Measurements from ENCODE around the gene OSBPL6.
"Not testable (repeated sequence)": the region's sequence is repeated elsewhere in the genome, so short reads cannot be mapped to it uniquely, and the experiment has no call there.

Gene OSBPL6

DNA sequence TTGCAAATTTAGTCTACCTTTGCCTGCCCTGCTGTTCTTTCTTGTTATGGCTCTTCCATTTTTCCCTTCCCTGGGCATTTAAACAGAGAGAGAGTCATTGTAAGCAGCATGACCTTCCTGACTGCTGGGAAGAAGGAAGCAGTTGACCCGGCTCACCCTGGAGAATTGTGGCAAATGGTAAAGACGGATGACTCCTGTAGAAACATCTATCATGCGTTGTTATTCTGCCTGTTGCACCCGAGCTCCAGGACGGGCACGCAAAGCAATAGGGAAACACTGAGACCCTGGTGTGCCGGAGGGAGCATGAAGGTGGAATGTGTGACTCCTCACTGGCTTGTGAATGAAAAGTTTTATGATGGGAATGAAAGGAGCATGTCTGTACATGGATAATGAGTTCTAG lies 113.3 kb downstream of the OSBPL6 start:
- no peak for DNase-seq

DNA sequence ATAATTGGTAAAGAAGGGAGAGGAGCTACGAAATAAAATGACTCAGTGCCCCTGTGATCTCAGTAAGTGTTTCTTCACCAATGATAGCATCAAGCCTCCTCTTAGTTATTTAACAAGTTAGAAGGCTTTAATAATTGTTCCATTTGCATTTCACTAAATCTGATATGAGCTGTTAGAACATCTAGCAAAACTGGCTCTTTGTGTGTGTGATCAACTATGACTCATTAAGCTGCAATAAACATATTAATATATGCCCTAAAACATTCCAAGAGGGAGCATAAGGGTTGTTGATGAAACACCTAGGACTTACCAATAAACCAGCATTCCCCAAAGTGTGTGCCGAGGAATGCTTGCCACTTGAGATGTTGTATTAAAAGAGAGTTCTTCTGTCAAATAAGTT lies 115.2 kb downstream of the OSBPL6 start:
- no peak for DNase-seq

GRCh38 chr2:178315078-178315477 lies 120.8 kb downstream of the OSBPL6 start:
- no peak for DNase-seq

- DNase-seq = no peak
These were observed 121.2 kb downstream of the OSBPL6 start for GRCh38 chr2:178315488-178315948.

- peak in 1 of 5 experiments; percentile 8 for DNase-seq
These were observed 123.5 kb downstream of the OSBPL6 start for GRCh38 chr2:178317811-178318210.

- no peak for DNase-seq
These were observed 125.8 kb downstream of the OSBPL6 start for GRCh38 chr2:178320011-178320585.

DNA sequence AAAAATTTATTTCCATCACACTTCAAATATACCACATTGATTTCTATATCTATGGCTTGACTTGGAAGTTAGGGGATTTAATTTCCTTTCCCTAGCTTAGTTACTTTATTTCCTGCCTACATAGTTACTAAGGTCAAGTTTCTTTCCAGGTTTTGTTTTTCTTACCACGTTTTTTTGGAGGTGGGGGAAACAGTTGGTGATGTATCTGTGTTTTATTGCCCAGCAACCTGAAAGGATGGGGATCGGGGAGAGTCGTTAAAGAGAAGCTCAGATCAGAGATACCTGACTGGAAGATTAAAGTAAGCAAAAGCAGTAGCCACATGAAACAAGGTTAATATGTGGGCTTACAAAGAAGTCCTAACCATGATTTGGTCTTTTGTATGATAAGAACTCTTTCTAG lies 127.8 kb downstream of the OSBPL6 start:
- DNase-seq = no peak

DNA sequence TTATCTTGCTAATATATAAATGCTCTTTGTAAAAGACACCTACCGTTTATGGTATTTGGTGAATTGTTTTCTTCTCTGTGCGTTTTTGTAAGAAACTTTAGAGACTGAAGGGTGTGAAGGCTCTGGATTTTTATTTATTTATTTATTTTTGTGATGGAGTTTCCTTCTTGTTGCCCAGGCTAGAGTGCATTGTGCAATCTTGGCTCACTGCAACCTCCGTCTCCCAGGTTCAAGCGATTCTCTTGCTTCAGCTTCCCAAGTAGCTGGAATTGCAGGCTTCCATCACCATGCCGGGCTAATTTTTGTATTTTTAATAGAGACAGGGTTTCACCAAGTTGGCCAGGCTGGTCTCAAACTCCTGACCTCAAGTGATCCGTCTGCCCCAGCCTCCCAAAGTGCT lies 129.0 kb downstream of the OSBPL6 start:
- DNase-seq = not testable (repeated sequence)

GRCh38 chr2:178324077-178324476 lies 129.8 kb downstream of the OSBPL6 start:
- DNase-seq = no peak

DNA sequence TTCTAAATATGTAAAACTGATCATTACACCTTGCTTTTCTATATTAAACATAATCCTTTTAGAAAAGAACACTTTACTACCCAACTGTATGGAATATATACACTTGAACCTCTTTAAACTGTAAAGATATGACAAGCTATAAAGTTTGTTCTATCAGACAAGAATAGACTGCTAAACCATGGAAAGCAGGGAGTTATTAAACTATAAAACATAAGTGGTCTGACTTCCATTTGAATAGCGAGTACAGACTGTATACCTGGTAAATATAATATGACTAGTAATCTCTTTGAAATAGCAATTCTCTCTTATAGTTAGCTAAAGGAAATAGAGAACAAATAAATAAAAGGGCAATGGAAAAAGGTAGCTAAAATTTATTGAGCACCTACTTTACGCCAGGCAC lies 131.0 kb downstream of the OSBPL6 start:
- DNase-seq = no peak

DNA sequence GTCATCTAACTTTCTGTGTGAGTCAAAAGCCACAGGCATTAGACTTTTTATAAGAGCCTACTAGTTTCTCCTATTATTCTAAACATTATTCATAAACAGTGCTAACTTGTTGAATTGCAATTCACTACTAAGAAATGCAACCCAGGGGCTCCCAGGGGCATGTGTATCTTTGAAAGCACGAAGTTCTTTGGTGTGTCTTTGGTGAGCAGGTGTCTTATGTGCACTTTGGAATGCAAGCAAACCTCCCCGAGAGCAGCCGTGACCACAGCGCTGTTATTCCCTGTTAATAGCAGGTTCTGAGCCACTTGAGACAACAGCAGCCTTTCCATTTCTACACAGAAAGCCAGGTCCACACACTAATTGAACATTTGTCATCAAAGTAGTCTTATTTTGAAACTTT lies 133.2 kb downstream of the OSBPL6 start:
- no peak for DNase-seq

DNA sequence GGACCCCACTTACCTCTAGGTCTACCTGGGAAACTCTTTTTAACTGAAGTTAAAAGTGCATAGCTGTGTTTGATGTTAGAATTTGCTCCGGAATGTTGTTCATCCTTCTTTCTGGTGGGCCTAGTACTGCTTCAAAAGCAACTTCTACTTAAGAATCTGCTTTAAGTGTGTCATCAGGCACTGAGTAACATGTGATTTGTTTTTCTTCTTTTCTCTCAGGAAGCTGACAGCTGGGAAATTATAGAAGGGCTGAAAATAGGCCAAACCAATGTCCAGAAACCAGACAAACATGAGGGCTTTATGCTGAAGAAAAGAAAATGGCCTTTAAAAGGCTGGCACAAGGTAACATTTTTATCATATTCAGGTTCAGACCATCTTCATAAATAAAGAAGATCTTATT lies 133.7 kb downstream of the OSBPL6 start:
- no peak for DNase-seq

- DNase-seq = no peak
These were observed 136.1 kb downstream of the OSBPL6 start for GRCh38 chr2:178330175-178331017.

GRCh38 chr2:178331474-178332432 lies 137.4 kb downstream of the OSBPL6 start:
- DNase-seq = no peak

DNA sequence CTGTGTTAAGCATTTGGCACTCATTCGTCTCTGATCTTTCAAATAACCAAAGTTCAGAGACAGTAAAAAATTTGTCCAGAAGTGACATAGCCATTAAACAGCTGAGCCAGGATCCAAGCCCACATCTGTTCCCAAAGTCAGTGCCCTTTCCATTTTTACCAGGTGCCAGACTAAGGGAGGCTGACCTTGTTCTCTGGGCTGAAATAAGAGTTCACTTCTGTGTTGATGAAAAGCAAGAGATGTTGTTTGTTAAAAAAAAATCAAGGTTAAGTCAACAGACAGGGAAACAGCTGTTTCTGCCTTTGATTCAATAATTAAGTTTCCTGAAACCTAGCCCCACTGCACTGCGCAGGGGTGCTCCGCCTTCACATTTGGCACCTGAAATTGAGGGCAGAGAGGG lies 139.5 kb downstream of the OSBPL6 start:
- no peak for DNase-seq

DNA sequence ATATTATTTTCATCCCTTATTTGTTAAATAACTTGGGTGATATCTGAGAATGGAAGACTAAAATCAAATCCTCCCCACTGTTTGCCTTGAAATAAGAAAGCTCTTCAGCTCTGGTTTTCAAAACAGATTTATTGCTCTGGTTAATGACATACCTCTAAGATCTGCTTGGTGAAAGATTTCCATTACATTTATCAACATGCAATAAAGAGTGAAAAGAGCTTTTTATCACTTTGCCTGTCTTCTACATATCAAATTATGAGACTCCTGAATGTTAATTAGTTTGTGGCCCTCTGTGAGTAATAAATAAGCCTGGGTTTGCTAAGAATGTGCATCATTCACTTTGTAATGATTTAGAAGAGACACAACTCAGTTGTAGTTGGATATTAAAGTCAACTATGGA lies 140.9 kb downstream of the OSBPL6 start:
- DNase-seq = no peak

- no peak for DNase-seq
These were observed 149.8 kb downstream of the OSBPL6 start for GRCh38 chr2:178344121-178344520.

- no peak for DNase-seq
These were observed 151.6 kb downstream of the OSBPL6 start for GRCh38 chr2:178345951-178346350.

- DNase-seq = no peak
These were observed 155.7 kb downstream of the OSBPL6 start for GRCh38 chr2:178350051-178350450.

DNA sequence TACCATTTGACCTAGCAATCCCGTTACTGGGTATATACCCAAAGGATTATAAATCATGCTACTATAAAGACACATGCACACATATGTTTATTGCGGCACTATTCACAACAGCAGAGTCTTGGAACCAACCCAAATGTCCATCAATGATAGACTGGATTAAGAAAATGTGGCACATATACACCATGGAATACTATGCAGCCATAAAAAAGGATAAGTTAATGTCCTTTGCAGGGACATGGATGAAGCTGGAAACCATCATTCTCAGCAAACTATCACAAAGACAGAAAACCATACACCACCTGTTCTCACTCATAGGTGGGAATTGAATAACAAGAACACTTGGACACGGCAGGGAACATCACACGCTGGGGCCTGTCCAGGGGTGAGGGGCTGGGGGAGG lies 163.4 kb downstream of the OSBPL6 start:
- DNase-seq = not testable (repeated sequence)

DNA sequence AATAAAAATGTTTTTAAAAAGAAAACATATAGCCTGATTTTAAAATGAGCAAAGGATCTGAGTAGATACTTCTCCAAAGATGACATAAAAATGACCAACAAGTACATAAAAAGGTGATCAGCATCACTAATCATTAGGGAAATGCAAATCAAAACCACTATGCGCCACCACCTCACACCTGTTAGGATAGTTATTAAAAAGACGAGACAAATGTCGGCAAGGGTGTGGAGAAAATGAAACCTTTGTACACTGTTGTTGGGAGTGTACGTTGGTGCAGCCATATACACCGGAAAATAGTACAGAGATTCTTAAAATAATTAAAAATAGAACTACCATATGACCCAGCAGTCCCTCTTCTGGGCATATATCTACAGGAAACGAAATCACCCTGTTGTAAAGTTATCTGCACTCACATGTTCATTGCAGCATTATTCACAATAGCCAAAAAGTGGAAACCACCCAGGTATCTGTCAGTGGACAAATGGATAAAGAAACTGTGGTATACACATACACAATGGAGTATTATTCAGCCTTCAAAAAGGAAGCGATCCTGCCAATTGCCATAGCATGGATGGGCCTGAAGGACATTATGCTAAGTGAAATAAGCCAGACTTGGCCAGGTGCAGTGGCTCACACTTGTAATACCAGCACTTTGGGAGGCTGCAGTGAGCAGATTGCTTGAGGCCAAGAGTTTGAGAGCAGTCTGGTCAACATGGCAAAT lies 165.0 kb downstream of the OSBPL6 start:
- no peak for DNase-seq

DNA sequence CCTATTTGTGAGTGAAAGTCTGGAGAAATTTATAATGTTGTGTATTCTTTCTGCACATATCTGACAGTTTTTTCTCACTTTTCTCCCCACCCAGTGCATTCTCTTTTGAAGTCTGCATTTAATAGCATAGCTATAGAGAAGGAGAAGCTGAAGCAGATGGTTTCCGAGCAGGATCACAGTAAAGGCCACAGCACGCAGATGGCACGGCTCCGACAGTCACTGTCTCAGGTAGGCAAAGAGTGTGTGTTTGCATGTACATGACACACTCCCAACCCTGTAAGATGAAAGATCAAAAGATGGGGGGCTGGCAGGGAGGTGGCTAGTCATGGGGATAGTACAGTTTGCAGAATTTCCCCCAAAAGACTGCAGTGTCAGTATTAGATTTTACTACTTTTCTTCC lies 167.3 kb downstream of the OSBPL6 start:
- no peak for DNase-seq

GRCh38 chr2:178363252-178363651 lies 168.9 kb downstream of the OSBPL6 start:
- DNase-seq = no peak
